Heart right ventricle (tissue), 16 donors: ENCODE measurements around the gene KCTD19. TPM values are rescaled to one million over a fixed set of nuclear protein-coding genes. Genes with fewer than 3 reads are reported as not detected.
A peak's percentile ranks its signal among the peaks of the same experiment; 100 is the strongest.
"Not testable (repeated sequence)": the region's sequence is repeated elsewhere in the genome, so short reads cannot be mapped to it uniquely, and the experiment has no call there.

Source experiments
- ATAC-seq, 8 donors: fragments of 200-7000 bp; cut with Tn5 transposase; one replicate each; pipeline ENCODE4 v1.9.1; 2020; ENCODE audit warnings: mild to moderate bottlenecking in 8 of 8, moderate library complexity in 8 of 8, moderate number of reproducible peaks in 1 of 8
- DNase-seq, 2 donors: peaks; one replicate each; pipeline ENCODE4 v3.0.0-alpha.2; 2020
- H3K27ac ChIP-seq, 10 donors: fragments of 200-600 bp; sonication (generic) in 2 of 10; one replicate each; pipeline versions ENCODE4 v1.5.0 to v1.8.0; 2020 to 2022; ENCODE audit warnings: mild to moderate bottlenecking in 3 of 10
- H3K27me3 ChIP-seq, 7 donors: fragments of 200-600 bp; one replicate each; pipeline ENCODE4 v1.8.0; 2021 to 2022; ENCODE audit warnings: mild to moderate bottlenecking in 2 of 7
- H3K36me3 ChIP-seq, 9 donors: fragments of 200-600 bp; sonication (generic) in 1 of 9; one replicate each; pipeline versions ENCODE4 v1.5.0 to v1.8.0; 2020 to 2022; ENCODE audit warnings: mild to moderate bottlenecking in 2 of 9
- H3K4me1 ChIP-seq, 9 donors: fragments of 200-600 bp; sonication (generic) in 1 of 9; one replicate each; pipeline versions ENCODE4 v1.5.0 to v1.8.0; 2020 to 2022; ENCODE audit warnings: mild to moderate bottlenecking in 4 of 9
- H3K4me3 ChIP-seq, 10 donors: fragments of 200-600 bp; sonication (generic) in 2 of 10; one replicate each; pipeline versions ENCODE4 v1.5.0 to v1.8.0; 2020 to 2022; ENCODE audit warnings: mild to moderate bottlenecking in 7 of 10, moderate library complexity in 2 of 10
- H3K9me3 ChIP-seq, 11 donors: fragments of 200-600 bp in 10 of 11; sonication (generic) in 2 of 11; one replicate each; pipeline versions ENCODE4 v1.5.0 to v1.8.0; 2013 to 2022; ENCODE audit warnings: mild to moderate bottlenecking in 2 of 11, control low read depth in 1 of 11, moderate library complexity in 1 of 11
- CTCF ChIP-seq, 9 donors: fragments of 200-600 bp; sonication (generic) in 2 of 9; IDR thresholded peaks; one replicate each; pipeline versions ENCODE4 v1.5.0 to v1.8.0; 2021 to 2022; ENCODE audit warnings: antibody characterized with exemption in 9 of 9, mild to moderate bottlenecking in 5 of 9, moderate library complexity in 1 of 9
- WGBS, 2 donors: extraction: QIAGEN DNeasy Blood & Tissue Kit; methylation state at CpG; one replicate each; pipeline ENCODE4 v1.1.7; 2013; ENCODE audit warnings: inconsistent platforms in 1 of 2; 5-methylcytosine and 5-hydroxymethylcytosine counted together
- intact Hi-C, 10 donors: fragments of 100-400 bp; cut with DNase I; formaldehyde crosslinking; loops; one replicate each; pipeline versions ENCODE4 v1.11.1 to v1.14.2; 2022
- polyA plus RNA-seq, 2 donors: library from polyadenylated mRNA; stranded (reverse); fragments of 200-250 nt; gene quantifications; one replicate each; pipeline ENCODE4 v1.2.3, GENCODE V29; 2013
- total RNA-seq, 10 donors: library from RNA; stranded (reverse); fragmentation: NEBNext Ultra II Directional in 3 of 10; extraction: Animal tissue kit (Norgen Biotek cat#: 25700) in 3 of 10; gene quantifications; one replicate each; pipeline versions ENCODE4 v1.2.1 to v1.2.4, GENCODE V29; 2021 to 2023
- donor health status: Arrhythmogenic right ventricular cardiomyopathy.
- donor health status: ischemic (EF 13 %, LVEDD 7.1; RV severe dilation, severe dysfunction).
- donor health status: healthy with polysubstance abuse.
- donor health status: DM: no; HTN: yes; CAD: no.
- donor health status: DM: no; HTN: no; CAD: no.
- donor health status: ischemic (EF 25% LVEDD 6.9; RV normal size, moderate dysfunction).
- donor health status: ischemic (EF 25% LVEDD 5.7; RV mildly dilated, moderate dysfunction).
- donor health status: healthy.
- donor health status: DM: yes; HTN: yes; CAD: no.
- donor health status: Ischemic cardiomyopathy.
- donor health status: ischemic (EF 35%, LVEDD 5.7; RV mildly dilated, moderate dysfunction).
- donor health status: nonischemic (EF 11% LVEDD 7.7; RV severe dilation, severe dysfunction).
- donor health status: DM: yes; HTN: yes; CAD: no.
- donor health status: PGD.
- donor health status: ischemic (EF 29% LVEDD 5.4; RV normal size, mild dysfunction).
- donor health status: nonischemic (EF 23%, LVEDD 6.1; RV moderate dilation, normal function).

Gene KCTD19
- total and polyA plus RNA-seq, 12 donors = 0.01 to 0.22 TPM; not detected in 10

GRCh38 chr16:67356396-67356795 lies 29.9 kb upstream of the KCTD19 start:
- intact Hi-C loops = loop anchor here in 1 of 10 donors (10.0 kb wide), 1 partner anchor 82 kb away; the partner anchor contains the start of gene PLEKHG4
- H3K36me3 ChIP-seq = no peaks in the 10 kb centered on the region
- no peak overlapping the region for H3K4me3 ChIP-seq
- no peak for DNase-seq
- no peaks in the 10 kb centered on the region for H3K9me3 ChIP-seq
- TF ChIP-seq CTCF (IDR thresholded peaks at IDR 0.05) = no peak
- H3K4me1 ChIP-seq = no peaks in the 10 kb centered on the region
- no peak for ATAC-seq
- H3K27ac ChIP-seq = no peak overlapping the region
- no peaks in the 10 kb centered on the region for H3K27me3 ChIP-seq
- WGBS, 2 donors = 70 to 77% methylated on average over 3 of the region's 3 CpGs

DNA sequence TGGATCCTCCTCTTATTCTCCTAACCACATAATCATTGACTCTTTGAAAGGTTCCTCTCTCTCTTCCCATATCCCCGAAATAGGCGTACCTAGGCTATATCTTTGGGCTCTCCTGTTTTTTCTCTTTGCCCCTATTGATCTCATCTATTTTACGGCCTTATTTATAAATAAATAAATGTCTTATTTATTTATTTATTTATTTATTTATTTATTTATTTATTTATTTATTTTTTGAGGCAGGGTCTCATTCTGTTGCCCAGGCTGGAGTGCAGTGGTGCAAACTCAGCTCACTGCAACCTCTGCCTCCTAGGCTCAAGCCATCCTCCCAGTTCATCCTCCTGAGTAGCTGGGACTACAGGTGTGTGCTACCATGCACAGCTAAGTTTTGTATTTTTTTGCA lies 25.9 kb upstream of the KCTD19 start:
- 96 to 99% methylated on average over 3 of the region's 3 CpGs for WGBS, 2 donors
- H3K9me3 ChIP-seq, H3K36me3 ChIP-seq, H3K27me3 ChIP-seq, H3K4me1 ChIP-seq, DNase-seq, H3K4me3 ChIP-seq, H3K27ac ChIP-seq, ATAC-seq: not testable (repeated sequence)
- intact Hi-C loops = loop anchor here in 1 of 10 donors (10.0 kb wide), 1 partner anchor 78 kb away; the partner anchor contains the start of gene PLEKHG4

- intact Hi-C loops = loop anchor here in 1 of 10 donors (10.0 kb wide), 1 partner anchor 76 kb away; the partner anchor contains the start of gene PLEKHG4
- H3K4me3 ChIP-seq = no peak overlapping the region
- no peak for TF ChIP-seq CTCF (IDR thresholded peaks at IDR 0.05)
- no peaks in the 10 kb centered on the region for H3K27me3 ChIP-seq
- H3K4me1 ChIP-seq = peaks cover 0 to 9% (median 6%) of the 10 kb centered on the region in 9 donors
- ATAC-seq (no peak), DNase-seq (no peak)
- no peaks in the 10 kb centered on the region for H3K9me3 ChIP-seq
- 96 to 100% methylated on average over 1 of the region's 1 CpG for WGBS, 2 donors
- H3K27ac ChIP-seq = no peak overlapping the region
- H3K36me3 ChIP-seq = no peaks in the 10 kb centered on the region
Observed at GRCh38 chr16:67350324-67350723, 23.8 kb upstream of the KCTD19 start.

DNA sequence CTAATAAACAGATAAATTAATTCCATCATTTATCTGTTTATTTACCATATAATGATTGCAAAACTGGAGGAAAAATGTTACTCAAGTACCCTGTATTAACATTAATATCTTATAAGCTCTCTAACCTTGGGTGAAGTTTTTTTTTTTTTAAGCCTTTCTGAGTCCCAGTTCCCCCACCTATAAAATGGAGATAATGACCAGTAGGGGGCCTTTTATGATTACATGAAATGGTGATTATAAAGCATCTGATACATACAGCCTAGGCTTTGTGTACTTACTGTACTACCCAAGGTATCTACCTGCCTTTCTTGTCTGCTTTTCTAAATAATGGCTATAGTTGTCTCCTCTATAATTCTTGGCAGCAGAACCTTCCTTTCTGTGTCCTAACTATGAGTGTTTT lies 22.6 kb upstream of the KCTD19 start:
- Histone ChIP-seq H3K27me3 (no peaks in the 10 kb centered on the region), H3K36me3 (no peaks in the 10 kb centered on the region), H3K9me3 (no peaks in the 10 kb centered on the region), H3K27ac (no peak overlapping the region), H3K4me3 (no peak overlapping the region), H3K4me1 (peaks cover 0 to 11% (median 6%) of the 10 kb centered on the region in 9 donors)
- DNase-seq (no peak), ATAC-seq (no peak)
- TF ChIP-seq CTCF (IDR thresholded peaks at IDR 0.05) = peak in 8 of 9 donors; percentile 19 to 58 (median 46)
- intact Hi-C loops = no loop called here

DNA sequence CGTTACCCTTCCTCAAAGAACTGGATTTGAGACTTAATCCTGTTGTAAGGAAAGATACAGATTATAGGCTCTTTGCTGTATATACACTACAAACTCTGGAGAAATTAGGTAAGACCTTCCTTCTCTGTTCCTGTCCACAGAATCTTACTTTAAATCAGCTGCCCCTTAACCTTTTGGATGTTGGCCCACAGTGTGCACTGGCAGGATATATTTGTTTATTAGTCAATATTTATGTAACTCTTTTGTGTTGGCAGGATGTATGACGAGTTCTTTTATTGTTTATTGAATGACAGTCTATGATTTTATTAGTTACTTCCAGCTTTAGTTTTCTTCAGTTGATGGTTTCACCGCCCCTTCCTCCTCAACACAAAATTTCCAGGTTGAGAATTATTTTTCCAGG lies 19.8 kb upstream of the KCTD19 start:
- intact Hi-C loops = no loop called here
- H3K4me3 ChIP-seq = no peak overlapping the region
- H3K27me3 ChIP-seq = no peaks in the 10 kb centered on the region
- no peak for TF ChIP-seq CTCF (IDR thresholded peaks at IDR 0.05)
- peak overlapping the region in 2 of 10 donors; percentile 34 to 40 for H3K27ac ChIP-seq
- DNase-seq = no peak
- whole genome bisulfite sequencing, 2 donors = 66 to 68% methylated on average over 3 of the region's 3 CpGs
- no peaks in the 10 kb centered on the region for H3K36me3 ChIP-seq
- no peaks in the 10 kb centered on the region for H3K9me3 ChIP-seq
- ATAC-seq = peak in 2 of 8 donors; percentile 14 to 69
- peaks cover 0 to 11% (median 6%) of the 10 kb centered on the region in 9 donors for H3K4me1 ChIP-seq
